Stimulated activated CD4-positive, alpha-beta T cell treated with anti-CD3 and anti-CD28 coated beads, Interleukin-2, amount 100 ng/mL, for 48 hours (primary cell): ENCODE results near the gene TSC22D3.
"Not testable (repeated sequence)": the region's sequence is repeated elsewhere in the genome, so short reads cannot be mapped to it uniquely, and the experiment has no call there.

Experiments used
- DNase-seq, 2 donors: peaks; one replicate each; pipeline ENCODE4 v3.0.0-alpha.2; 2020

The TSC22D3 gene

GRCh38 chrX:107710617-107711391, 64.8 kb downstream of the TSC22D3 start:
- peak in 1 of 2 donors; percentile 18 for DNase-seq

- DNase-seq = no peak
Measured at GRCh38 chrX:107709266-107709806, 66.3 kb downstream of the TSC22D3 start.

GRCh38 chrX:107708762-107709161, 66.8 kb downstream of the TSC22D3 start:
- no peak for DNase-seq

- DNase-seq = no peak
Measured at GRCh38 chrX:107707866-107708265, 67.7 kb downstream of the TSC22D3 start.

- DNase-seq = no peak
Measured at GRCh38 chrX:107706309-107706708, 69.3 kb downstream of the TSC22D3 start.

- no peak for DNase-seq
Measured at GRCh38 chrX:107704587-107704986, 71.0 kb downstream of the TSC22D3 start.

- no peak for DNase-seq
Measured at GRCh38 chrX:107704181-107704580, 71.4 kb downstream of the TSC22D3 start.

GRCh38 chrX:107701493-107702121, 74.0 kb downstream of the TSC22D3 start:
- DNase-seq = no peak

GRCh38 chrX:107700790-107701189, 74.8 kb downstream of the TSC22D3 start:
- DNase-seq = no peak

- DNase-seq = no peak
Measured at GRCh38 chrX:107700317-107700774, 75.2 kb downstream of the TSC22D3 start.

- no peak for DNase-seq
Measured at GRCh38 chrX:107699616-107700015, 76.0 kb downstream of the TSC22D3 start.

- no peak for DNase-seq
Measured at GRCh38 chrX:107691024-107691448, 84.6 kb downstream of the TSC22D3 start.

GRCh38 chrX:107687445-107687844, 88.1 kb downstream of the TSC22D3 start:
- DNase-seq = no peak

GRCh38 chrX:107686792-107687191, 88.8 kb downstream of the TSC22D3 start:
- DNase-seq = no peak

- DNase-seq = no peak
Measured at GRCh38 chrX:107686026-107686425, 89.6 kb downstream of the TSC22D3 start.

GRCh38 chrX:107685586-107685985, 90.0 kb downstream of the TSC22D3 start:
- DNase-seq = not testable (repeated sequence)

GRCh38 chrX:107684956-107685385, 90.6 kb downstream of the TSC22D3 start:
- DNase-seq = no peak

GRCh38 chrX:107683931-107684330, 91.7 kb downstream of the TSC22D3 start:
- DNase-seq = no peak

- DNase-seq = no peak
Measured at GRCh38 chrX:107683124-107683895, 92.3 kb downstream of the TSC22D3 start.

- DNase-seq = no peak
Measured at GRCh38 chrX:107682256-107682655, 93.3 kb downstream of the TSC22D3 start.

GRCh38 chrX:107678957-107679740, 96.4 kb downstream of the TSC22D3 start:
- peak in 1 of 2 donors; percentile 55 for DNase-seq

- DNase-seq = no peak
Measured at GRCh38 chrX:107677909-107678308, 97.7 kb downstream of the TSC22D3 start.
